Umbilical cord (tissue), 2 donors: ENCODE measurements around the gene ANG. TPM values are rescaled to one million over a fixed set of nuclear protein-coding genes. Genes with fewer than 3 reads are reported as not detected.
"Not testable (repeated sequence)": the region's sequence is repeated elsewhere in the genome, so short reads cannot be mapped to it uniquely, and the experiment has no call there.

ENCODE experiments used
- DNase-seq: peaks from one replicate; pipeline ENCODE4 v3.0.0-alpha.2; 2015; ENCODE audit warnings: low spot score
- total RNA-seq: library from RNA; depleted of rRNA; stranded (reverse); fragments of >200 nt; gene quantifications from one replicate; pipeline ENCODE4 v1.2.3, GENCODE V29; 2014; ENCODE audit warnings: low replicate concordance; ENCODE audit not compliant: insufficient read depth

ANG gene
- total RNA-seq, 1 donor from 2014 or later = 11.8 TPM

GRCh38 chr14:20698018-20698329 lies 9.4 kb downstream of the ANG start:
- no peak for DNase-seq

- DNase-seq = no peak
Measured at GRCh38 chr14:20698934-20699333, 10.4 kb downstream of the ANG start.

GRCh38 chr14:20699931-20700330 lies 11.4 kb downstream of the ANG start:
- DNase-seq = peak; percentile 92

GRCh38 chr14:20700965-20701364 lies 12.4 kb downstream of the ANG start:
- DNase-seq = not testable (repeated sequence)

- DNase-seq = no peak
Measured at GRCh38 chr14:20706657-20707355, 18.2 kb downstream of the ANG start.

- DNase-seq = peak; percentile 26
Measured at GRCh38 chr14:20707622-20708021, 19.1 kb downstream of the ANG start.

- DNase-seq = no peak
Measured at GRCh38 chr14:20711261-20711660, 22.7 kb downstream of the ANG start.

GRCh38 chr14:20711685-20712084 lies 23.1 kb downstream of the ANG start:
- no peak for DNase-seq

- peak; percentile 18 for DNase-seq
Measured at GRCh38 chr14:20712904-20713303, 24.3 kb downstream of the ANG start.

- DNase-seq = peak; percentile 35
Measured at GRCh38 chr14:20714593-20715250, 26.2 kb downstream of the ANG start.

- peak; percentile 45 for DNase-seq
Measured at GRCh38 chr14:20719777-20720176, 31.2 kb downstream of the ANG start.

- no peak for DNase-seq
Measured at GRCh38 chr14:20720741-20721140, 32.2 kb downstream of the ANG start.

GRCh38 chr14:20722016-20722415 lies 33.5 kb downstream of the ANG start:
- no peak for DNase-seq

GRCh38 chr14:20723488-20723887 lies 34.9 kb downstream of the ANG start:
- no peak for DNase-seq

- not testable (repeated sequence) for DNase-seq
Measured at GRCh38 chr14:20726121-20726520, 37.6 kb downstream of the ANG start.

- no peak for DNase-seq
Measured at GRCh38 chr14:20726531-20726930, 38.0 kb downstream of the ANG start.

- DNase-seq = peak; percentile 13
Measured at GRCh38 chr14:20730891-20731290, 42.3 kb downstream of the ANG start.

- no peak for DNase-seq
Measured at GRCh38 chr14:20732477-20732876, 43.9 kb downstream of the ANG start.

- peak; percentile 42 for DNase-seq
Measured at GRCh38 chr14:20732979-20733635, 44.5 kb downstream of the ANG start.

- DNase-seq = peak; percentile 65
Measured at GRCh38 chr14:20733684-20734429, 45.3 kb downstream of the ANG start.

GRCh38 chr14:20734430-20734806 lies 45.9 kb downstream of the ANG start:
- DNase-seq = peak; percentile 27

- not testable (repeated sequence) for DNase-seq
Measured at GRCh38 chr14:20738292-20738691, 49.7 kb downstream of the ANG start.
